ENCODE data around the gene CGB2.

CGB2 gene

DNA sequence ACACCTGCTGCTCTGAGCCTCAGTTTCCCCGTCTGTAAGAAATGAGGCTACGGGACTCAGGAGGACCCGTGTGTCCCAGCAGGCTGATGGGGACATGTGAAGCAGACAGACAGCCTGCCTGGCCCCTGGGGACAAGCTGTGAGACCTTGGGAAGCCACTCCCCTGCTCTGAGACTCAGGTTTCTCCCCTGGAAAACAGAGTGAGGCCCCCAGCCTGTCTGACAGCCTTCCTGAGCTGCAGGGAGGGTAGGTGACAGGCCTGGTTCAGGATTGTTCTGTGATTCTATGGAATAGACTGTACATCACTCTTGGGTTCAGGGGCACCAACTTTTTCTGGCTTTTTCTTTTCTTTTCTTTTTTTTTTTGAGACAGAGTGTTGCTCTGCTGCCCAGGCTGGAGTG is 35.9 kb downstream of the CGB2 start:
- DNase-seq (ENCODE audit: low read depth), result no peak

DNA sequence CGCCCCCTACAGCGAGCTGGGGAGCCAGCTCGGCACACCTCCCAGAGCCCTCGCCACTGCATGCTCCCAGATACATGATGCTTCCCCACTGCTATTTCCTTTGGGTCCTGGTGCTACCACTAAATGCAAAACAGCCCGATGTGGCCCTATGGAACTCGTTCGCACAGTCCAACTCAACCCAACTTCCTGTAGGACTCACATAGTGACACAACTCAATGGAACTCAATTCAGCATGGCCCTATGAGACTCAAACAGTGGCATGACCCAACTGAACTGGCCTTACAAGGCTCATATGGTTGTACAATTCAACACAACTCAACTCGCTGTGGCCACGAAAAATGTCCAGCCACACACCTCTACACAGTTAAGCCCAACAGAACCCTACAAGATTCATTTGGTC is 37.3 kb downstream of the CGB2 start:
- no peak for DNase-seq (ENCODE audit: low read depth)

DNA sequence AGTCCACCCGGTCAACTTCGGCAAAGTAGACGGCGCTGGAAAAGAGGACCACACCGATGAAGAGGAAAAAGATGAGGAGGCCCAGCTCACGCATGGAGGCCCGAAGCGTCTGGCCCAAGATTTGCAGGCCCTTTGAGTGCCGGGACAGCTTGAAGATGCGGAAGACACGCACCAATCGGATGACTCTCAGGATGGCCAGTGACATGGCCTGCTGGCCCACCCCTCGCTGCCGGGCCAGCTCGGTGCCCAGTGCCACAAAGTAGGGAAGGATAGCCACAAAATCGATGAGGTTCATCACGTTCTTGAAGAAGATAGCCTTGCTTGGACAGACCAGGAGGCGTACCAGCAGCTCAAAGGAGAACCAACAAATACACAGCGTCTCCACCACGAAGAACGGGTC is 38.7 kb downstream of the CGB2 start:
- no peak for DNase-seq (ENCODE audit: low read depth)

DNA sequence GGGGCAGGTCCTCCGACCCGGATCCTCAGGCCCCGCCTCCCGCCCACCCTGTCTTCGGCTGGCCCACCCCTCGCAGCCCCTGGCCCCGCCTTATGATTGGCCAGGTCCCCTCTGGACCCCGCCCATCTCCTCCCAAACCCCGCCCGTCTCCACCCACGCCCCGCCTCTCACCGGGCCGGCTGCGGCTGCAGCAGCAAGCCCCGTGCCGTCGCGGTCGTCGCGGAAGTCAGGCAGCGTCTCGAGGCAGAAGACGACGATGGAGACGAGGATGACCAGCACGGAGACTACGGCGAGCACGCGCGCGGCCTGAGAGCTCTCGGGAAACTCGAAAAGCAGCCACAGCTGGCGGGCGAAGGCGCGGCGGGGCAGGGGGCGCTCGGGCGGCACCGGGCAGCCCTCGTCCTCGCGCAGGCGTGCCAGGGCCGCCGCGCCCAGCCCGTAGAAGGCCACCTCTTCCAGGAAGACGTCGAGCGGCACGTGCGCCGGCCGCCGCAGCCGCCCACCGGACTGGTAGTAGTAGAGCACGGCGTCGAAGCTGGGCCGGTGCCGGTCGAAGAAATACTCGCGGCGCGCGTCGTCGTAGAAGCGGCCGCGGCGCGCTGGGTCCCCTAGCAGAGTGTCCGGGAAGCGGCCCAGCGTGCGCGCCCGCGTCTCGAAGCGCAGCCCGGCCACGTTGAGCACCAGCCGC is 40.3 kb downstream of the CGB2 start:
- no peak for DNase-seq (ENCODE audit: low read depth)

DNA sequence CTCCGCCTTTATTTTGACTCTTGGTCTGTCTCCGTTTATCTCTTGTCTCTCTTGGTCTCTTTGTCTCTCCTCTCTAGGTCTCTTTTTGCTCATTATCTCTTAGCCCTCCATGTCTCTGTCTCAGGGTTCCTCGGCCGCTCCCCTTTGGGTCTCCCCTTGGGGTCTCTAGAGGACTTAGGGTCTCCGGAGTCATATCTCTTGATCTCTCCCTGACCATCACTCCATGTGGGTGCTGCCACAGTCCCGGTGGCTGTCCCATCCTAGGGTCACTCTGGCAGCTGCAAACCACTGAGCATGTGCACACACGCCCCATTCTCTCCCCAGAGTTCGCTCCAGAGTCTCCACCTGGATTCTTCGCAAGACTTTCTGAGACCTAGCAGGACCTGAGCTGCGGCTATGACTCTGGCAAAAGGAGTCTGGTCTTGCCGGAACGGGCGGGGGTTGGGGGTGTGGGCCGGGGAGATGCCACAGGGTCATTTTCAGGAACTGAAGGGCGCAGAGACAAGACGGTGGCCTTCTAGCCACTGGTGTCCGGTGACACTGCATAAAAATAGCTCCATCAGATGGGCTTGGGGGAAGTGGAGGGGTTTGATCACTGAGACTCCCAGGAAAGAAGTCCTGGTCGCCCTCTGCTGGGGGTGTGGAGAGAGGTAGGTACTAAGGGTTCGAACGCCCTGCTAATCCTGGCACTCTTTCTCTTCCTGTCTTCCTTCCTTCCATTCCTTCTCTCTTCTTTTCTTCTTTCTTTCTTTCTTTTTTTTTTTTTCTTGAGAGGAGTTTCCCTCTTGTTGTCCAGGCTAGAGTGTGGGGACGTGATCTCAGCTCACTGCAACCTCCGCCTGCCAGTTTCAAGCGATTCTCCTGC is 42.1 kb downstream of the CGB2 start:
- no peak for DNase-seq (ENCODE audit: low read depth)

DNA sequence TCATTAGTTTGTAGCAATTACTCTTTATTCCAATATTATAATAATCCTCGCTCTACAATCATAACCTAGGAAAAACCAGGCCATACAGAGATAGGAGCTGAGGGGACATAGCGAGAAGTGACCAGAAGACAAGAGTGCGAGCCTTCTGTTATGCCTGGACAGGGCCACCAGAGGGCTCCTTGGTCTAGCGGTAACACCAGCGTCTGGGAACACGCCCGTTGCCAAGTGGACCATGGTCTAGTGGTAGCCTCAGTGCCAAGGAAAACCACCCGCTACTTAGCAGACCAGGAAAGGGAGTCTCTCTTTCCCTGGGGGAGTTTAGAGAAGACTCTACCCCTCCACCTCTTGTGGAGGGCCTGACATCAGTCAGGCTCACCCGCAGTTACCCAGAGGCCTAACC is 43.2 kb downstream of the CGB2 start:
- DNase-seq (ENCODE audit: low read depth), result peak; percentile 48

DNA sequence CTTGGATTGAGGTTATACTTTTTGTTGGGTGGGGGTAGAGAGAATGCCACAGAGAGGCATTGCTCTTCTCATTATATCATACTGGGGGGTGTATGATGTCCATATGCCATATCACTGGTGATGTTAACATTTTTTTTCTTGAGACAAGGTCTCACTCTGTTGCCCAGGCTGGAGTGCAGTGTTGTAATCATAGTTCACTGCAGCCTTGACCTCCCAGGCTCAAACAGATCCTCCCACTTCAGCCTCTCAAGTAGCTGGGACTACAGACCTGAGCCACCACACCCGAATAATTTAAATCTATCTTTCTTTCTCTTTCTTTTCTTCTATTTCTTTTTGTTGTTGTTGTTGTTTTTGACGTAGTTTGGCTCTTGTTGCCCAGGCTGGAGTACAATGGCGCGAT is 48.7 kb downstream of the CGB2 start:
- DNase-seq (ENCODE audit: low read depth), result no peak

DNA sequence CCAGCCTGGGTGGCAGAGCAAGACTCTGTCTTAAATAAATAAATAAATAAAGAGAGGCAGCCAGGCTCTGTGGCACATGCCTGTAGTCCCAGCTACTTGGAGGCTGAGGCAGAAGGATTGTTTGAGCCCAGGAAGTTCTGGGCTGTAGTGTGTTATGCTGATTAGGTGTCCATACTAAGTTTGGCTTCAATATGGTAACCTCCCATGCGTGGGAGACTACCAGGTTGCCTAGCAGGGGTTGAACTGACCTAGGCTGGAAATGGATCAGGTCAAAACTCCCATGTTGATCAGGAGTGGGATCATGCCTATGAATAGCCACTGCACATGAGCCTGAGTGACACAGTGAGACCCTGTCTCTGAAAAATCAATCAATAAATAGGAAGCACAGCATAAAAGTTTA is 49.6 kb downstream of the CGB2 start:
- no peak for DNase-seq (ENCODE audit: low read depth)
